A673 (cell line): ENCODE measurements around the gene ATXN3. TPM values are rescaled to one million over a fixed set of nuclear protein-coding genes. Genes with fewer than 3 reads are reported as not detected.

Experiments
- BruUV-seq: library from RNA; stranded (reverse); fragments of 400-500 nt; replicated peaks from 2 replicates; lab custom pipeline; 2021; lab: Mats Ljungman, UMichigan
- CTCF ChIA-PET: fragments of 300-600 bp; sonication (Branson Sonifier 250); formaldehyde crosslinking; loops from one replicate; lab custom pipeline; 2022; ENCODE audit warnings: antibody characterized with exemption; lab: Charles Lee
- POLR2A ChIA-PET: fragments of 300-600 bp; sonication (Branson Sonifier 250); formaldehyde crosslinking; loops from one replicate; lab custom pipeline; 2022; ENCODE audit warnings: antibody characterized with exemption; ENCODE audit not compliant: low non-redundant PET; lab: Charles Lee
- DNase-seq: peaks from one replicate; pipeline ENCODE4 v3.0.0-alpha.2; 2015; ENCODE audit warnings: low spot score
- H3K27ac ChIP-seq: fragments of 200-600 bp; sonication (generic); 2 replicates; pipeline ENCODE4 v1.5.1; 2016; ENCODE audit warnings: mixed run types, low read depth, mild to moderate bottlenecking, mixed read lengths, antibody characterized with exemption, low read length; ENCODE audit not compliant: poor library complexity, severe bottlenecking
- H3K27me3 ChIP-seq: fragments of 200-600 bp; sonication (generic); replicated peaks from 2 replicates; pipeline ENCODE4 v1.6.1; 2017; ENCODE audit warnings: mixed run types, low read depth, mild to moderate bottlenecking, mixed read lengths, antibody characterized with exemption, low read length; ENCODE audit not compliant: insufficient read depth, poor library complexity
- H3K36me3 ChIP-seq: fragments of 200-600 bp; sonication (generic); 2 replicates; pipeline ENCODE4 v1.6.1; 2016; ENCODE audit warnings: mixed run types, mild to moderate bottlenecking, mixed read lengths, antibody characterized with exemption, low read length; ENCODE audit not compliant: insufficient read depth, poor library complexity, severe bottlenecking
- H3K4me1 ChIP-seq: fragments of 200-600 bp; sonication (generic); 2 replicates; pipeline ENCODE4 v1.6.1; 2017; ENCODE audit warnings: mixed run types, mild to moderate bottlenecking, mixed read lengths, antibody characterized with exemption, low read length; ENCODE audit not compliant: insufficient read depth, poor library complexity, severe bottlenecking
- H3K4me3 ChIP-seq: fragments of 200-600 bp; sonication (generic); 2 replicates; pipeline ENCODE4 v1.5.1; 2016; ENCODE audit warnings: low read depth, mixed run types, mild to moderate bottlenecking, mixed read lengths, low read length; ENCODE audit not compliant: poor library complexity, severe bottlenecking
- H3K9me3 ChIP-seq: fragments of 200-600 bp; sonication (generic); 2 replicates; pipeline ENCODE4 v1.6.1; 2016; ENCODE audit warnings: mixed run types, low read depth, mild to moderate bottlenecking, mixed read lengths, antibody characterized with exemption, low read length; ENCODE audit not compliant: poor library complexity, severe bottlenecking
- EZH2 ChIP-seq: fragments of 200-600 bp; sonication (generic); IDR thresholded peaks from 2 replicates; pipeline ENCODE4 v1.6.1; 2017; ENCODE audit warnings: borderline replicate concordance, low read depth, mild to moderate bottlenecking, mixed read lengths, antibody characterized with exemption, low read length; ENCODE audit not compliant: poor library complexity, severe bottlenecking
- intact Hi-C: fragments of 100-400 bp; cut with micrococcal nuclease; formaldehyde crosslinking; loops from one replicate; pipeline ENCODE4 v1.10.0; 2022; ENCODE audit not compliant: unreplicated experiment
- total RNA-seq: library from RNA; stranded (reverse); gene quantifications from 2 replicates; pipeline ENCODE4 v1.2.3, GENCODE V29; 2021
- TF ChIP-seq, protein P1 (sequence below): fragments of 300-800, 200-600 bp; sonication (generic); conservative IDR thresholded peaks from 2 replicates; pipeline ENCODE4 v1.5.1; 2017; ENCODE audit warnings: low read depth, mild to moderate bottlenecking, antibody characterized with exemption, low read length, moderate library complexity, mixed read lengths

The ATXN3 gene
- total RNA-seq, 1 experiment from 2014 or later = 27.3 TPM

GRCh38 chr14:92035890-92036289 is 70.5 kb downstream of the ATXN3 start:
- ChIA-PET CTCF (no interaction called here), POLR2A (no interaction called here)
- Histone ChIP-seq H3K36me3 (peaks cover 6% of the 10 kb centered on the region), H3K27ac (no peak overlapping the region), H3K27me3 (no peaks in the 10 kb centered on the region), H3K4me3 (no peak overlapping the region), H3K9me3 (no peaks in the 10 kb centered on the region), H3K4me1 (peaks cover 4% of the 10 kb centered on the region)
- TF ChIP-seq, protein P1, sequence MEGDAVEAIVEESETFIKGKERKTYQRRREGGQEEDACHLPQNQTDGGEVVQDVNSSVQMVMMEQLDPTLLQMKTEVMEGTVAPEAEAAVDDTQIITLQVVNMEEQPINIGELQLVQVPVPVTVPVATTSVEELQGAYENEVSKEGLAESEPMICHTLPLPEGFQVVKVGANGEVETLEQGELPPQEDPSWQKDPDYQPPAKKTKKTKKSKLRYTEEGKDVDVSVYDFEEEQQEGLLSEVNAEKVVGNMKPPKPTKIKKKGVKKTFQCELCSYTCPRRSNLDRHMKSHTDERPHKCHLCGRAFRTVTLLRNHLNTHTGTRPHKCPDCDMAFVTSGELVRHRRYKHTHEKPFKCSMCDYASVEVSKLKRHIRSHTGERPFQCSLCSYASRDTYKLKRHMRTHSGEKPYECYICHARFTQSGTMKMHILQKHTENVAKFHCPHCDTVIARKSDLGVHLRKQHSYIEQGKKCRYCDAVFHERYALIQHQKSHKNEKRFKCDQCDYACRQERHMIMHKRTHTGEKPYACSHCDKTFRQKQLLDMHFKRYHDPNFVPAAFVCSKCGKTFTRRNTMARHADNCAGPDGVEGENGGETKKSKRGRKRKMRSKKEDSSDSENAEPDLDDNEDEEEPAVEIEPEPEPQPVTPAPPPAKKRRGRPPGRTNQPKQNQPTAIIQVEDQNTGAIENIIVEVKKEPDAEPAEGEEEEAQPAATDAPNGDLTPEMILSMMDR = no peak
- intact Hi-C loops = no loop called here
- BruUV-seq = no TSS peak
- no peak for DNase-seq

- H3K9me3 ChIP-seq = no peaks in the 10 kb centered on the region
- DNase-seq = no peak
- no peak overlapping the region for H3K4me3 ChIP-seq
- ChIA-PET CTCF (no interaction called here), POLR2A (no interaction called here)
- intact Hi-C loops = no loop called here
- no peak for TF ChIP-seq EZH2
- TF ChIP-seq, protein P1 = no peak
- H3K27ac ChIP-seq = no peak overlapping the region
- peaks cover 10% of the 10 kb centered on the region for H3K36me3 ChIP-seq
- H3K4me1 ChIP-seq = peaks cover 4% of the 10 kb centered on the region
- no peaks in the 10 kb centered on the region for H3K27me3 ChIP-seq
- no TSS peak for BruUV-seq
These were observed 72.3 kb downstream of the ATXN3 start for GRCh38 chr14:92033906-92034687.

GRCh38 chr14:92033433-92033832 is 72.9 kb downstream of the ATXN3 start:
- DNase-seq = no peak
- no peak overlapping the region for H3K27ac ChIP-seq
- no peak overlapping the region for H3K4me3 ChIP-seq
- POLR2A ChIA-PET = no interaction called here
- no TSS peak for BruUV-seq
- intact Hi-C loops = no loop called here
- CTCF ChIA-PET = no interaction called here
- H3K36me3 ChIP-seq = peaks cover 10% of the 10 kb centered on the region
- H3K4me1 ChIP-seq = peaks cover 4% of the 10 kb centered on the region
- H3K9me3 ChIP-seq = no peaks in the 10 kb centered on the region
- TF ChIP-seq, protein P1 = no peak
- no peak for TF ChIP-seq EZH2
- H3K27me3 ChIP-seq = no peaks in the 10 kb centered on the region
